Epithelial cell of proximal tubule (primary cell): ENCODE results near the gene MCTP2. TPM values are rescaled to one million over a fixed set of nuclear protein-coding genes. Genes with fewer than 3 reads are reported as not detected.

Experiments
- DNase-seq: peaks from one replicate; pipeline ENCODE4 v3.0.0-alpha.2; 2011; ENCODE audit warnings: low read depth
- H3K4me3 ChIP-seq: 2 replicates; pipeline ENCODE4 v1.5.1; 2011; ENCODE audit warnings: low read depth, mild to moderate bottlenecking, low read length
- CTCF ChIP-seq: conservative IDR thresholded peaks from 2 replicates; pipeline ENCODE4 v1.5.1; 2012; ENCODE audit warnings: low read depth, mild to moderate bottlenecking, low read length
- total RNA-seq: library from RNA; depleted of rRNA; stranded (reverse); fragments of >200 nt; gene quantifications from 2 replicates; pipeline ENCODE4 v1.2.3, GENCODE V29; 2015

The MCTP2 gene
- total RNA-seq, 1 donor from 2014 or later, result 7.5 TPM

GRCh38 chr15:94272251-94272898, 41.0 kb downstream of the MCTP2 start:
- DNase-seq, result no peak
- H3K4me3 ChIP-seq, result no peak overlapping the region
- TF ChIP-seq CTCF, result no peak

- no peak for DNase-seq
- H3K4me3 ChIP-seq, result no peak overlapping the region
- no peak for TF ChIP-seq CTCF
Observed at GRCh38 chr15:94273826-94274225, 42.5 kb downstream of the MCTP2 start.

- H3K4me3 ChIP-seq, result no peak overlapping the region
- TF ChIP-seq CTCF, result no peak
- DNase-seq, result no peak
Observed at GRCh38 chr15:94274745-94275144, 43.4 kb downstream of the MCTP2 start.

GRCh38 chr15:94277485-94277884, 46.1 kb downstream of the MCTP2 start:
- H3K4me3 ChIP-seq, result no peak overlapping the region
- no peak for TF ChIP-seq CTCF
- DNase-seq, result no peak

- no peak overlapping the region for H3K4me3 ChIP-seq
- no peak for DNase-seq
- TF ChIP-seq CTCF, result no peak
Observed at GRCh38 chr15:94279736-94280135, 48.4 kb downstream of the MCTP2 start.

GRCh38 chr15:94280301-94280700, 48.9 kb downstream of the MCTP2 start:
- no peak for TF ChIP-seq CTCF

More at GRCh38 chr15:94280301-94280700, 48.9 kb downstream of the MCTP2 start:
- H3K4me3 ChIP-seq, result no peak overlapping the region
- no peak for DNase-seq
